ENCODE data around the gene ARMC8.

DNA sequence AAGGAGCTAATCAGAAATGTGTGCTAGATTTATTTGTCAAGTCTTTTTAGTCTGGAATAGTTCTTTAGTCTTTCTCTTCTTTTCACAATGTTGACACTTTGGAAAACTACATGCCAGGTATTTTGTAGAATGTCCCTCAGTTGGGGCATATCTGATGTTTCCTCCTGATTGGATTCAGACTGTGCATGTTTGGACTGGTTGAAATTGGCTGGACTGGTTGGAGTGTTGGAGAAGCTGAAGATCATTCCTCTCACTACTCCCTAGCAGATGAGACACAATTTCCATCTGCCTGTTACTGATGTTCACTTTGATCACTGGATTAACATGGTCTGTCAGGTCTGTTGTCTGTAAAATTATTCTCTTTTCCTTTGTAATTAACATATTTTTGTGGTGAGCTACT is 138.9 kb downstream of the ARMC8 start:
- no peak for TF ChIP-seq SIN3A (conservative IDR thresholded peaks at IDR 0.05 in 1 of 2, IDR thresholded peaks at IDR 0.05 in 1 of 2; ENCODE audit: low read depth in 1 of 2, low read length in 2 of 2)
- no peak for TF ChIP-seq JUN (IDR thresholded peaks at IDR 0.05; ENCODE audit: low read depth, low read length)
- no peak for TF ChIP-seq SRF (IDR thresholded peaks at IDR 0.05; ENCODE audit: low read depth, low read length)
- no peak for TF ChIP-seq SP1 (IDR thresholded peaks at IDR 0.05; ENCODE audit: low read depth, low read length)
- TF ChIP-seq, protein P1, sequence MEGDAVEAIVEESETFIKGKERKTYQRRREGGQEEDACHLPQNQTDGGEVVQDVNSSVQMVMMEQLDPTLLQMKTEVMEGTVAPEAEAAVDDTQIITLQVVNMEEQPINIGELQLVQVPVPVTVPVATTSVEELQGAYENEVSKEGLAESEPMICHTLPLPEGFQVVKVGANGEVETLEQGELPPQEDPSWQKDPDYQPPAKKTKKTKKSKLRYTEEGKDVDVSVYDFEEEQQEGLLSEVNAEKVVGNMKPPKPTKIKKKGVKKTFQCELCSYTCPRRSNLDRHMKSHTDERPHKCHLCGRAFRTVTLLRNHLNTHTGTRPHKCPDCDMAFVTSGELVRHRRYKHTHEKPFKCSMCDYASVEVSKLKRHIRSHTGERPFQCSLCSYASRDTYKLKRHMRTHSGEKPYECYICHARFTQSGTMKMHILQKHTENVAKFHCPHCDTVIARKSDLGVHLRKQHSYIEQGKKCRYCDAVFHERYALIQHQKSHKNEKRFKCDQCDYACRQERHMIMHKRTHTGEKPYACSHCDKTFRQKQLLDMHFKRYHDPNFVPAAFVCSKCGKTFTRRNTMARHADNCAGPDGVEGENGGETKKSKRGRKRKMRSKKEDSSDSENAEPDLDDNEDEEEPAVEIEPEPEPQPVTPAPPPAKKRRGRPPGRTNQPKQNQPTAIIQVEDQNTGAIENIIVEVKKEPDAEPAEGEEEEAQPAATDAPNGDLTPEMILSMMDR (IDR thresholded peaks at IDR 0.05; ENCODE audit: control extremely low read depth in 1 of 3, insufficient read depth in 1 of 3, low read depth in 1 of 3, low read length in 3 of 3): no peak

Measured in H1 (cell line).